CMK (cell line): ENCODE data around the gene NGEF.

Experiments
- DNase-seq: peaks from one replicate; pipeline ENCODE4 v3.0.0-alpha.2; 2010; ENCODE audit warnings: low read depth

NGEF gene

DNA sequence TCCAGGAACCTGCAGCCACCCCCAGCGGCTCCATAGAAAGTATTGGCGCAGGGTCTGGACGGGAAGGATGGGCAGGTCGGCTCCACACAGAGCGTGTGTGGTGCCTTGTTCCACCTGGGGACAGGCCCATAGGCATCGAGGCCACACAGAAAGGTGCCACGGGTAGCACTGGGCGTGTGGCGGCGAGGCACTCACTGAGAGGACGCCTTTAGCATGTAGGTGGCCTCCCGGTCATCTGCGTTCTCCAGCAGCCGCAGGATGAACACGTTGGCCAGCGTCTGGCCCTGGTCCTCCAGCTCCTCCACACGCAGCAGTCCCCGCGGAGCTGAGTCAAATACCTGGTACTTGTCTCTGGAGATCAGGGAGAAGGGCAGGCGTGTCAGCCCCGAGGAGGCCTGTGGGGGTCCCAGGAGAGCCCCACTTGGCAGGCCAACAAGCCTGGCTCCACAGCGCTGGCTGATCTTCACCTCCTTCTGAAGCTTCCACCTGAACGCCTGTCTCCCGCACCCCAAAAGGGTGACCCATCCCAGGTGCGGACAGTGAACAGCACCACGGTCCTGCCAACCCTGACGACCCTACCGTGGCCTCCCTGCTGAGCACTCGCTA, 129.8 kb downstream of the NGEF start:
- no peak for DNase-seq

DNA sequence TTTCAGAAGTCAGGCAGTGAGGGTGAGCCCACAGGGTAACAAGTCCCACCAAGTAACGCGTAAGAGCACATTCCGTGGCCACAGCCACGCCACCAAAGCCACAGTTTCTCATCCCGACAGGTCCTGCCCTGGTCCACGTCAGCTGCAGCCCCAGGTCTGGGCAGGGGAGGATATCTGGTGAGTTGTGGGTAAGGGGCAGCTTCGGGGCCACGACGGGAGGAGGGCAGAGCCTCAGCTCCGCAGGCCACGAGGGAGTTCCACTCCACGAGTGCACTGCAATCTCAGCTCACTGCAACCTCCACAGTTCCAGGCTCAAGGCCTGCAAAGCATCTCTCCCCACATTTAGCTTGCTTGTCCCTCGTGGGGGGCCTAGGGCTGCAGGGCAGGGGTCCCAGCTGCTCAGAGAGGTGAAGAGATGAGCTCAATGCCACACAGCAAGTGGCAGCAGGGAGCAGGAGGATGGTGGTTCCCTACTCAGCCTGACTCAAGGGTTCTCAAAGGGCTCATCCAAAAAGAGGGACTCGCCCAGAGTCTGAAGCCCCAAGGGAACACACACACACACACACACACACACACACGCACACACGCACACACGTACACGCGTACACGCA, 130.4 kb downstream of the NGEF start:
- no peak for DNase-seq

DNA sequence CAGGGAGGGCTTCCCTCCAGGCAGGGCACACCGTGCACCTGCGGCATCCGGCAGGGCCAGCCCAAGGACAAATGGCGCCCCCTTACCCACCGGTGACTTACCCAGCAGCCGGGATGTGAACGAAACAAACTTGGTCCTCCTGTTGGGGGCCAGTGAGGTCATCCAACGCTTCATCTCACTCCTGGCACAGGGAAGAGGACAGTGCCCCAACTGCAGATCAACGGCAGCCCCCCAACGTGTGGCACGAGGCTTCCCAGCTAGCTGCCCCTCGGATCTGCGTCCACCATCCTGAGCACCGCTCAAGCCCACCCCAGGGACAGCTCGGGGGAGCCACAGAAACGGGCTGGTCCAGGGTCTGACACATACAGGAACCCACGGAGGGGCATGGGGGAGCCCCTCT, 131.0 kb downstream of the NGEF start:
- DNase-seq, result no peak

DNA sequence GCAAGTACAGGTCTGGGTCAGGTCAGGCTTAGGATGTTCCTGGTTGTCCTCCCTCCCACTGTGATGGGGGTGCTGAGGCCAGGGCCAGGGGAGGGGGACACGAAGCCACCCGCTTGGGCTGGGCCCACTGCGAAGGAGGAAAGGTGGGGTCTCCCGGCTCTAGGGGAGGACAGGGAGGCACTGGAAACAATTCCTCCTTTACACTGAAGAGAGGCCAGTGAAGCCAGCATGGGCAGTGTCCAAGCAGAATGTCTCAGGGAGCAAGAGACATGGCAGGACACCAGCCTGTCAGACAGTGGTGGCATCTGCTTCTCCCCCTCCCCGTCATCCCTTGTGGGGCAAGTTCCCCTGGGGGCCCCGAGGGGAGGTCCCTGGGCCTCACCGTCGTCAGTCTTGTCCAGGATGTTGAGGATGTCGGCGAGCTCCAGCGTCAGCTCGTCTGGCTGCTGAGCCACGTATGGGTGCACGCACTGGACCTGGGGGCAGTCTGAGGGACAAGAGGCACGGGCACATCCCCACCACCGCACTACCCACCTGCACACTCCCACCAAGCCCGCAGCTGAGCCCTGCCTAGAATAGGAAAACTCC, 132.2 kb downstream of the NGEF start:
- no peak for DNase-seq

DNA sequence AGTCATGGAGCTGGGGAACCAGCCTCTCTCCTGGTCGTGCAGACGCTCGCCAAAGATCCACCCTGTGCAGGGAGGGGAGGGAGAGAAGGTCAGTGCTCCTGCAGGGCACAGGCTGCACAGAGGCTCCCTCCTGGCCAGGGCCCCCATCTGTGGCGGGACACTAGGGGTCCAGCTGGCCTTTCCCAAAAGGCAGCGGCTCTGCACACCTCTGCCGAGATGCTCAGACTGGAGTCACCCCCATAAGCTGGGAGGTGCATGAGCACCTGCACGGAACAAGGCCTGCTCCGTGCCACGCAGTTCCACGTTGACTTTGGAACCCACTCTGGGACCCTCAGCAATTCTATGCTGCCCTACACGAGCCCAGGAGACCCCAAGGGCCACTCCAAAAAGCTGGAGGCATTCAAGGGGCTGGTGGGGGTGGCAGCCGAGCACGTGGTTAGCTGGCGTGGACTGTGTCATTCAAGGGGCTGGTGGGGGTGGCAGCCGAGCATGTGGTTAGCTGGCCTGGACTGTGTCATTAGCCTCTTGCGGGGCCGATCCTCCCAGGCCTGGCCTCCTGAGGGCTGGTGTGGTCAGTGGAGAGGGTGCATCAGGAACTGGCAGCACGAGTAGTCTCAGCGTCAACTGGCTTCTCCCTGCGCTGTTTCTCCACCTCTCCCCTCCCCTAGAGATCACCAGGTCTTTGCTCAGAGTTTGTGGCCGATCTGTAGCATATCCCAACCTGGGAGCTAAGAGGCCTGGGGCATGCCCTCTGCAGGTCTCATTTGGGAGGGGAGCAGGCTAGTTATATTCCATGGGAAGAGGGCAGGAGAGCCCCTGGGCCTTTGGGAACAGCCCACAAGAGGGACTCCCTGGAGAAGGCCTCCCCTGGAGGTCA, 133.2 kb downstream of the NGEF start:
- no peak for DNase-seq

DNA sequence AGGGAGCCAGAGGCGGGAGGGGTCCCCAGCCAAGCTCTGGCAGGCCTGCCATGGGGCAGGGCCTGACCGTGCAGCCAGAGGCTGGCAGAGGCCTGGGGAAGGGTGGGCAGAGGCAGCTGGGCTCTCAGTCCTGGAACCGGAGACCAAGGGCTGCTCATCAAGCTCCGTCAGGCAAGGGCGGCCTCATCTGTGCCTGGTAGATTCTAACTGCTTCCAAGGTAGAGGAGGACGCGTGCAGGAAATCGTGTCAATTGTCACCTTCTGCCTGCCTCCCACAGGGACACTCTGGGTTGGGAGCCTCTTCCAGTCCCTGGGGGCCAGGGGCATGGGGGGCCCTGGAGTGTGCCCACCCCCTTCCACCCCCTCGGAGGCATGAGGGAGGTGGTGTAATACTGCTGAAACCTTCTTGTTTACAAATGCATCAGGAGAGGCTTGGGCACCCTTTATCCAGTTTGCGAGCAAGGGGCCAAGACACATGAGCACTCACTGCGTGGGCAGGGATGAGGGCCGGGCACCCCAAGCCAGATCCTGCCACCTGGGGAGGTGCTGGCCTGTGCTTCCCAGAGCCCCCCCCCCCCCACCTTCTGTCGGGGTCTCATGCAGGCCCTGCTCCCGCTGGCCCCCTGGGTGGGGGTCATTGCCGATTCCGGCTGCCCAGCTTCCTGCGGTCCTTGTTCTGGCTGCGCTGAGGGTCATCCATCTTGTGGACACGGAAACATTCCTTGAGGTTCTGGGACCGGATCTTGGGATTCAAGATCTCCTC, 134.0 kb downstream of the NGEF start:
- no peak for DNase-seq

DNA sequence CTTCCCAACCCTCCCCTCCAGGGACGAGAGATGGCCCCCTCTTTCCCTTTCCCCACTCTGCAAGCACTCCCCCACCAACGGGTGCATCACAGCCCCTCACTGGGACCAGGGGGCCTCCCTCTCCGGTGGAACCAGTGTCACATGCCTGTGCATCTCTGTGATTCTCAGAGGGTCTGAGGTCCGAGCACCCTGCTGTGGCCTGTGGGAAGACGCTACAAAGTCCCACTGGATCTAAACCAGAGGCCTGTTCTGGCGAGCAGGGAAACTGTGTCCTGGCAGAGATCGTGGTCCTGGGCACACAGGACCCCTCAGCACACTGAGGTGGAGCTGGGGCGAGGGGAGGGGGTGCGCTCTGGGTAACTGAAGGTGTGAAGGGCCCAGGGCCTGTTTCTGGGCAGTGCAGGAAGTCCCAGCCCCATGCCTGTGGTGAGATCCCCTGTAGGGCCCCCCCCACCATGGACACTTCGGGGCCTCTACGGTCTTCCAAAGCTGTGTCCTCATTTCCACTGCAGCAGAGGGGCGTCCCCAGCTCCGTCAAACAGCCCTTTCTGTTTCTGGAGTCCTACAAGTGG, 135.0 kb downstream of the NGEF start:
- no peak for DNase-seq

DNA sequence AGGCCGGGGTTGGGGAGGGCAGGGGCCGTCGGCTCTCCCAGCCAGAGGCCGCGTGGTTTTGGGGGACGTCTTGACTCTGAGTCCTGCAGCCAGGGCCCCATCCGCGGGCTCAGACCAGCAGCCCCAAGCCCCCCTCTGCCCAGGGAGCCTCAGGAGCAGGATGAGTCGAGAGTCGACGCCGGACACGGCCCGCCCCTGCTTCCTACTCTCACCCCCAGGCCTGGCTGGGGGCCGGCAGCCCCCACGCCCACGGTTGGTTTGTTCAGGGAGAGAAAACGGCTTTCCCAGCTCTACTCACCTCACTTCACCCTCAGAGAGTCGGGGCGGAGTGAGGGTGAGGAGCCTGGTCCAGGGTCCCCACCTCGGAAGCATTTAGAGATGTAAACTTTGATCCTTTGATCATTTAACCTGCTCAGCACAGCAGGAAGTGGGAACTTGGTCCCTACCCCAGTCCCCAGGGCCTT, 136.0 kb downstream of the NGEF start:
- DNase-seq, result no peak

DNA sequence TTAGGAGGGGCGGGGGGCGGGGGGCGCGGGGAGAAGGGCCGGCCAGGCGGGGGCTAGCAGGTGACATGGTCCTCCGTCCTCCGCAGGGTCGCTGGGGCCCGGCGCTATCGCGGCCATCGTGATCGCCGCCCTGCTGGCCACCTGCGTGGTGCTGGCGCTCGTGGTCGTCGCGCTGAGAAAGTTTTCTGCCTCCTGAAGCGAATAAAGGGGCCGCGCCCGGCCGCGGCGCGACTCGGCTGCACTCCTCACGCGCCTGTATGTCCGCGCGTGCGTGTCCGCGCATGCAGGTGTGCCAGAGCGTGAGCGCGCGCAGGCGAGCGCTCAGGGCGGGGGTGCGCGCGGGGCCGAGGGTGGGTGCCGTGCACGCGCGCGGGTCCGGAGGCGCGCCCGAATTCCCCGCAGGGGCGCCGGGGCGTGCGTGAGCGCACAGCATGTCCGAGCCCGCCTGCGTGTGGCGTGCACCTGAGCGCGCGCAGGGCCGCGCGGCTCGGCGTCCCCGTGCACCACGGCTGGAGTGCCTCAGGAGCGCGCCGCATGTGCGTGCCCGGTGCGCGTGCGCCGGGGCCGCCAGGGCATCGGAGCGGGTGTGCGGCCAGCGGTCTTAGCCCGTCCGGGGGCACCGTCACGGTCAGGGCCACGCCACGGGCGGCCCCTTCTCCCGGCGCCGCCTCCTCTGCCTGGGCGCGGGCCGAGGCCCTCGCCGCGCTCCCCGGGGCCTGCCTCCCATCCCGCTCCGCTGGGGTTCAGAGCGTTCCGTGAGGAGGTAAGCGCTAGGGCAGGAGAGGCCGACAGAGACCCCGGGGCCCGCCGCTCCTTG, 136.7 kb downstream of the NGEF start:
- no peak for DNase-seq

DNA sequence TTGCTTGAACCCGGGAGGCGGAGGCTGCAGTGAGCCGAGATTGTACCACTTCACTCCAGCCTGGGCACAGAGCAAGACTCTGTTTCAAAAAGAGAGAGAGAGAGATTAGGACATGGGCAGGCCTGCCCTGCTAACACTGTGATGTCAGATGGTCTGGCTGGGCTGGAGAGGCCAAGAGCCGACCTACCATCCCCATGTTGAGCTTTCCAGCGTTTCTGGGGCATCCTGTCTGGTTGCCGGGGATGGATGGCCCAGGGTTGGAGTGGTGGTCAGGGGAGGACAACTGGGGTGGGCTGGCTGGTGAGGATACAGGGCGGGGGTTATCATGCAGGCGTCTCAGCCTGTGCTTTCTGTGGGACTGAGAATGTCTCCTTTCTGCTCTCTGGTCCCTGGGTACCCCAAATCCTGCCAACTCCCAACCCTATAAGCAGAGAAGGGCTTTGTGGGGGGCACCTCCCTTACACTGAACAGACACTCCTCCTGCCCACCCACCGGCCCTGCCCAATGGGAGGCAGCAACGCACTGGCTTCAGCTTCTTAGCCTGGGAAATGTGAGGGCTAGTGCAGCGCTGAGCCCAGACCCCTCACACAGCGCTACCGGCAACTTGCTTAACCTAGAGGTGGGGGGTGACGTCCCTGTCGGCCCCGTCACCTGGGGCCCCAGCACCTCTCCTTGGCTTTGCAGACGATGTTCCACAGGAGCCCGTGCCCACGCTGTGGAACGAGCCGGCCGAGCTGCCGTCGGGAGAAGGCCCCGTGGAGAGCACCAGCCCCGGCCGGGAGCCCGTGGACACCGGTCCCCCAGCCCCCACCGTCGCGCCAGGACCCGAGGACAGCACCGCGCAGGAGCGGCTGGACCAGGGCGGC, 137.6 kb downstream of the NGEF start:
- no peak for DNase-seq

DNA sequence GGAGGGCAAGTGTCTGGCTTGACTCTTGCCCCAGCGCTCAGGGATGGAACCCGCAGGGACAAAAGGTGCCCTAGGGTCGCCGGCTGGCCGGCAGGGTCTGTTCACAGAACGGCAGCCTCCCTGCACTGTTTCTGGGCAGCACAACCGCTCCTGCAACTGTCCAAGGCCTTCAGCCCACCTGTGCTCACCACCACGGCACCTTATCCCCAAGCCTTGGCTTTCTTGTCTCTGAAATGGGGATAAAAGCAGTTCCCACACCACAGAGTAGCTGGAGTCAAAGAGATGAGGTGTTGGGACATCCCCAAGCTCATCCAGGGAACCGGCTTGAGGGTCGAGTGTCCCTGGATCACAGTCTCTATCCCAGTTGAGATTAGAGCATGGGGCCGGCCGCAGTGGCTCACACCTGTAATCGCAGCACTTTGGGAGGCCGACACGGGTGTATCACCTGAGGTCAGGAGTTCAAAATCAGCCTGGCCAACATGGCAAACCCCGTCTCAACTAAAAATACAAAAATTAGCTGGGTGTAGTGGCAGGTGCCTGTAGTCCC, 138.3 kb downstream of the NGEF start:
- no peak for DNase-seq

DNA sequence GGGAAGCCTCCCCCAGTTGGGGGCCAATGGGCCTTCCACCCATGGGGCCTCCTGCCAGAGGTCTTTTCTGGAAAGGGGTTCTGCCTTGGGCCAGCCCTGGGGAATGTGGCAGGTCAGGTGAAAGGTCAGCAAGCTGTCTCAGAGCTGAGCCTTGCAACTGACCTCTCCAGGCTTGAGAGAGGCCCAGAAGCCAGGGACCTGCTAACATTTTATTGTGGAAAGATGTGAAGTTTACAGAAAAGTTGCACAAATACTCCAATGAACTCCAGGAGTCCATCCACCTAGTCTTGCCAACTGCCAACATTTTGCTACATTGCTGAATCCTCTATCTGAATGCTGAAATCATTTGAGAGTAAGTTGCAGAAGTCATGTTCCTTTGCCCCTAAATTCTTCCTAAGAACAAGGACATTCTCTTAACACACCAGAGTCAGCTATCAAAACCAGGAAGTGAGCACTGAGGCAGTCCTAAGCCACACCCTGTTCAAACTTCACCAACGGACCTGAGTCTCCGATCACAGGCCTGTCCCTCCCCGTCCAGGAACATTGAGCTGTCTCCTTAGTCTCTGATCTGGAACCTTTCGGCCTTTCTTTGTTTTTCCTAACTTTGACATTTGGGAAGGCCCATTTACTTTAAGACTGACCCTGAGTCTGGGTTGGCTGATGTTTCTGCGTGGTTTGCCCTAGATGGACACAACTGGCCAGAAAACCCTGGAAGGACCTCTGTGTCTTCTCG, 139.0 kb downstream of the NGEF start:
- no peak for DNase-seq

DNA sequence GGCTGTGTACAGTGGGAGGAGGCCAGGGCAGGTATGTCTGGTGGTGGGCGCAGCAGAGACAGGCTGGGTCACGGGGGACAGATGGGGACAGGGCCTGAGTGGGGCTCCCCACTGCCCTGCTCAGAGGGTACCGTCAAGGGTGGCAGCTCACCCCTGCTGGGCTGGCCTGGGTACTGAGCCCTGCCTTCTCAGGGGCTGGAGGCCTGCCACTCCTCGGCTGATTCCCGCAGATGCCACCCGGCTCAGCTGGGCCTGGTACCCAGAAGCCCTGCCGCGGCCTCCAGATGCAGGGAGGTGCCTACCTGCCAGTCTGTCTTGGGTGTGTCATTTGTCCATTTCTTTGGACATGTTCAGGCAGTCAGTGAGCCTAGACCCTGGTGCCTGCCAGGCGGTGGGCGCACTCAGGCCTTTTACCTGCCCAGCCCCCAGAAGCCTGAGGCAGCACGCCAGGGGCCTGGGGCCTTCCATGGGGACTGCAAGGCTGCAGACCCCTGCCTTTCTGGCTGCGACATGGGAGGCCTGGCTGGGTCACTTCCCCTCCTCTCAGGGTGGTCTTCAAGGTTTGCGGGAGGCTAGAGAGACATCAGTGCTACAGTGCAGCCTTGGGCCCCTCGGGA, 139.7 kb downstream of the NGEF start:
- DNase-seq, result no peak

DNA sequence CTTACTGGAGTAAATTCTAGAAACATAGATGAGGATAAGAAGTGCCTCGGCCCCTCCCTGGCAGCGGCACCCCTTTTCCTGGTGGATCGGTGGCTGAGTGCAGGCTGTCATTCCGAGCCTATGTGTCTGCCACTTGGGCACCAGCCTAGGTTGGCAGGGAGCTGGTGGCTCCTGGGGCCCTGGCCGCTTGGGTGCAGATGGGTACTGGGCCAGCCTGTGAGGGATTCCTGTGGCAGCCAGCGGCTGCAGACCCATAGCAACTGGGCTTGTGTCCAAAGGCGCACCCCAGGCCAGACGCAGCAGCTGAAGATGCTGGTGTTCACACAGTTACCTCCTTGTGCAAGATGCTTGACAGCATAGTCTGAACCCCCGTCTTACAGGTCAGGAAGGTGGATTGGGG, 140.2 kb downstream of the NGEF start:
- no peak for DNase-seq

DNA sequence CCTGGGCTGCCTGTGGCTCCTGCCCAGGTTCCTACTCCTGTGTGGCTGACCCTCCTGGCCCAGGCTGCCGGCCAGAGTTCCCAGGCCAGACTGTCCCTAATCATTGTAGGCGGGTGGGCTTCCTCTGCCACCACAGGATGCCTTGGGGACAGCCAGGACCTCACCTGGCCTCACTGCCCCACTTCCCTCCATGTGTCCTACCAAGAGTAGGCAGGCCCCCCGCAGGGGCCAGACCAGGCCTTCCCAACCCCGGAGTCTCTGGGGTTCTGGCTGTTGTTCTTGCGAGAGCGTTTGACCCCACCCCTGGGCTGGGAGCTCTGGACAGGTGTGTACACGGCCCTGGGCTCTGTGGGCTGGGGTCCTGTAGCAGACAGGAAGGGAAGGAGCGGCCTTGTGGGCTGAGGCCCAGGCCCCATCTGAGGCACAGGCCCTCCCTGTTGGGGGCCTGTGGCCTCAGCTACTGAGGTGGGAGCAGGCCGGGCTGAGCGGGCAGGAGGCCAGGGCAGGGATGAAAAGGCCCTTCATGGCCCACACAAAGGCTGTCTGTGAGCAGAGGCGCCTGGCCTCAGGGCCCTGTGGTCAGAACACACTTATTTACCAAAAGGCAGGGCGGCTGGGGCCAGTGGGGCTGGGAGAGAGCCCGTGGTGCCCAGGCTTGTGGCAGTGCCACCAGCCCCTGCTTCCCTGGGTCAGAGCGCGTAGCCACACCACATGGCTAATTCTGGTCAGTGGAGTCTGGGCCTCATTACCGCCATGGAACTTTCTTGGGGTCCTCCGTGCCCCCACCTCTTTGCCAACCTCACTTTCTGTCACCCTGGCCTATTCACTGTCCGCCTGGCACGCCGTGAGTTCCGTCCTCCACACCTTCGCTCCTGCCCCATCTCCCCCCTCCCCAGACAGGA, 141.0 kb downstream of the NGEF start:
- DNase-seq, result no peak

DNA sequence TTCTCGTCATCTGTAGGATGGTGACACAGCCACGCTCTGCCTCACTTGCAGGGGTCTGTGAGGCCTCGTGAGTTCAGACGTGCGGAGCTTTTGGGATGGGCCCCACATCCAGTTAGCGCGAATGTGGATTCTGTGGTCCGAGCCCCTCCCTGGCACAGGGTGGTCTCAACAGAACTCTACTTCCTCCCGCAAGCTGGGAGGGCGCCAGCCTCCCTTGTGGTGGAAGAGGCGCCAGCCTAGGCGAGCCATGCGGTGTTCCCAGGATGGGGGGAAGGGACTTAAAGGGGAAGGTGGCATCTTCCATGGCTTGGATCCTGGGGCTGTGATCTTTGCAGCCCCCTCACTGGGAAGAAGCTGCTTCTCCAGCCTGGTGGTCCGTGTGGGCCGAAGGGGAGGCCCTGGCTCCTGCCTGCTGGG, 141.6 kb downstream of the NGEF start:
- no peak for DNase-seq

DNA sequence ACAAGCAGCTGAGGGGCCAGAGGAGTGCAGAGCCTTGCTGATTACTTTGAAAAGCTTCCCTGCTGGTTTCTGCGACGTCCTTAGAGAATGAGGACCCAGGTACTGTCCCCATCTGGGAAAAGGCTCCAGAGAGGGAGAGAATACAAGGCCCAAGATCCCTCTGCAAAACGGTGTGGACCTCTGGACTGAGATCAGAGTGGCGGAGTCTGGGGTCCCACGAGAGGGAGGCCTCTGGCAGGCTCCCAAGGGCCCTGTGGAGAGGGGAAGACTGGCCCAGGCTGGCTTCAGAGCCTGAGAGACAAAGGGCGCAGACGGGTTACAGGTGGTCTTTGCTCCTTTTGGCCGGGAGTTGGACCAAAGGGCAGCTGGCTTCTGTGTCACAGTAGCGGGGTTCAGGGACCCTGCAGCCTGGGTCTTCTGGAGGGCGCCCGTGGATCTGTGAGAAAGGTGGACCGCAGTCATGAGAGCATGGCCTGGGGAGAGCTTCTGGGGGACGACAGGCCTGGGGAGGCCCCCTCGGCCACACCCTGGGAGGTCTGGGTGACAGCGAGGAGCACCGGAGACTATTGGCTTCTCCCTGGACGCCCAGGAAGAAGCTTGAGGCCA, 142.2 kb downstream of the NGEF start:
- DNase-seq, result no peak
